Stimulated activated CD8-positive, alpha-beta memory T cell treated with anti-CD3 and anti-CD28 coated beads, Interleukin-4, amount 100 ng/mL, for 24 hours (primary cell): ENCODE data around the gene RNASEH2B.

ENCODE experiments used
- DNase-seq: peaks from one replicate; pipeline ENCODE4 v3.0.0-alpha.2; 2020; ENCODE audit warnings: low read depth

RNASEH2B gene

GRCh38 chr13:50907781-50908180 is 1.8 kb upstream of the RNASEH2B start:
- DNase-seq: no peak

DNA sequence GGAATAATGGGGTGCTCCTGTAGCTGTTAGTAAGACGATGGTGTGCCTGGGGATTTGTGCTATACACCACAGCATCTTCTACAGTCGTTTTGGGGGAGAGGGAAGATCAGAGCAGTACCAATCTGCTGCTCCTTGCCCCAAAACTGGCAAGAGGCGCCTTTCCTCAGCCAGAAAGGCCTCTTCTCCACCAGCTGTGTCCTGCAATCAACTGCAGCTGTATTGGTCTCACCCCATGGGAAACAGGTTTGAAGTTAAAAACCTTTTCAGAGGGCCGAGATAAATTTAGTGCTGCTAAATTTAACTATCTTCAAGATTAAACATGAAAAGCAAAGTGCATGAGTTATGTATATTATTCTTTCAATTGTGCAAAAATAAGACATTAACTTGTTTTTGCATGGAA is 1.2 kb upstream of the RNASEH2B start:
- no peak for DNase-seq

DNA sequence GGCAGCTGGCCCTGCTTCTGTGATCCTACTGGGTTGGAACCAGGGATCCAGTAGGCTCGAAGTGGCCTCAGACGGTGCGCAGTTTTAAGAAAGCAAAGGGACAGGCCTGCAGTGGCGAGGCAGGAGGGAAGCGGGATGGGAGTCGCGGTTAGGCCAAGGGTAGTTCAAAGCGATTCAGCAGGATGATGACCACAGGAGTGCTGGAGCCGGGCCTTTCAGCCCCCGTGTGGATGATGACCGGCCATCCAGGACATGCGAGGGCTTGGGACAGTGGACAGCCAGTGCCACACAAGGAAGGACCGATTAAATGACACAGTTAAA is 854 bp downstream of the RNASEH2B start:
- DNase-seq: no peak

DNA sequence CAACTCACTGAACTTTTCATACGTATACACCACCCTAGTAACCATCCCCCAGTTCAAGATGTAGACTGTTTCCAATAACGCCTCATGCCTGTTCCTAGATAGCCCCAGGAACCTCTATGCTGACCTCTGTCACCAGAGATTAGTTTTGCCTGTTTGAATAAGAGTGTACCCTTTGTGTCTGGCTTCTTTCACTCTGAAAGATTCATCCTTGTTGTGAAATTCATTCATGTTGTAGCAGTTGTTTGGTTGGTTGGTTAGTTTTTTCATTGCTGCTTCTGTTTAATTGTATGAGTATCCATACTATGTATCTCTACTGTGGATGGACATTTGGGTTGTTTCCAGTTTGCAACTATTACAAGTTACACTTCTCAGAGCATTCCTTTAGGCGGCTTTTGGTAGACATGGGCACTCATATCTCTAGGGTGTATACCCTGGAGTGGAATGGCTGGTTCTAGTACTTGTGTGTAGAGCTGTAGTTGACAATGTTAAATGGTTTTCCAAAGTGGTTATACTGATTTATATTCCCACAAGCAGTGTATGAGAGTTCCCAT is 1.6 kb downstream of the RNASEH2B start:
- no peak for DNase-seq

DNA sequence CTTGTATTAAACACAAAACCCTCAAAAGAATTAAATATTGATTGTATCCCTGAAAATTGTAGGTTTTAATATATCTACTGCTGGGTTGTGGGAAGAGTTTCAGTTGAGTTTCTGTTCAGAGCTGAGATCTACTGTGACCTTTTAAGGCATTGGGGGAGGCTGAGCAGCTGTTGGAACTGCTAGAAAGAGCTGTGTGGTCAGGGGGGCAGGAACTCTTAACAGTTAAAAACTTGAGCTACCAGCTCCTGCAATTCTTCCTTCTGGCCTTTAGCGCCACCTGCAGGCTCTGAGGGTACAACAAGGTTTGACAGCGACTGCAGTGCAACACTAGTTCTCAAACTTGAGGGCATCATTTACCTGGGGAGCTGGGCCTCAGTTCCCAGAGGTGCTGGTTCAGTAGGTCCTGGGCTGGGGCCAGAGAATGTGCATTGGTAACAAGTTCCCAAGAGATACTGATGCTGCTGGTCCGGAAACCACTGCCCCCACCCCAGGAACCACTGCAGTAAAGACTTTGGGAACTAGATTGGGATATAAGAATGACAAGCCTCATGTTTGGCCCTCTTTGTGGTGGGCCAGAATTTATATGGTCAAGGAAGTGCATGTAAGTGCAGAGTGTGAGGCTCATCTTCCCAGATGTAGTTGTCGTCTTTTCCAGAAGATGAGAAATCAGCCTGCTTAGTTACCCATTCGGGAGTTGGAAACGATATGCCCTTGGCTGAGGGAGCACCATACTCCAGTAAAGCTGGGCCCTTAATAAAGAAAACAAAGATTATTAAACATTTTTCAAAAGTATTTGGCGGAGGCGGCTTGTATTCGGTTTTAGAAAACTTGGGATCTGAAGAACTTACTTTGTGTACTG is 2.6 kb downstream of the RNASEH2B start:
- peak; percentile 86 for DNase-seq

- no peak for DNase-seq
These were observed 3.3 kb downstream of the RNASEH2B start for GRCh38 chr13:50912851-50913250.

- DNase-seq: no peak
These were observed 4.6 kb downstream of the RNASEH2B start for GRCh38 chr13:50914176-50914700.

- no peak for DNase-seq
These were observed 5.3 kb downstream of the RNASEH2B start for GRCh38 chr13:50914848-50915247.

- no peak for DNase-seq
These were observed 6.0 kb downstream of the RNASEH2B start for GRCh38 chr13:50915565-50915964.

GRCh38 chr13:50916701-50917184 is 7.2 kb downstream of the RNASEH2B start:
- no peak for DNase-seq

- DNase-seq: no peak
These were observed 8.0 kb downstream of the RNASEH2B start for GRCh38 chr13:50917572-50917971.

DNA sequence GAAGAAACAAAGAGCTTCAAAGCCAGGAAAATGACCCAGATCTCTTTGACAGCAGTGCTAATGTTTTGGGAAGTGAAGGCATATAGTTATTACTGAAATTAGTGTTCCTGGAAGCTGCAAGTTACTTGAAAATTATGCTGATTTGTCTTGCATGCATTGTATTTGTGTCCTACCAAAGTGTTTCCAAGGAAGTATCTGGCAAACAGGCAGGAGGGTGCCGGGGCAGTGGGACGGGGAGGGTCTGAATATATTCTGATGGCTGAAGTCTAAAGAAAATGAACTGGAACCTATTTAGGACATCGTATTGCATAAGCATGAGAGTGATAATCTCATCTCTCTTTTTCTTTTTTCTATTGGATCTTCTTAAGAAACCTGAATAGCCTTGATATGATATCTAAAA is 9.0 kb downstream of the RNASEH2B start:
- no peak for DNase-seq

GRCh38 chr13:50919277-50919676 is 9.7 kb downstream of the RNASEH2B start:
- DNase-seq: no peak

GRCh38 chr13:50921706-50922105 is 12.1 kb downstream of the RNASEH2B start:
- DNase-seq: no peak

DNA sequence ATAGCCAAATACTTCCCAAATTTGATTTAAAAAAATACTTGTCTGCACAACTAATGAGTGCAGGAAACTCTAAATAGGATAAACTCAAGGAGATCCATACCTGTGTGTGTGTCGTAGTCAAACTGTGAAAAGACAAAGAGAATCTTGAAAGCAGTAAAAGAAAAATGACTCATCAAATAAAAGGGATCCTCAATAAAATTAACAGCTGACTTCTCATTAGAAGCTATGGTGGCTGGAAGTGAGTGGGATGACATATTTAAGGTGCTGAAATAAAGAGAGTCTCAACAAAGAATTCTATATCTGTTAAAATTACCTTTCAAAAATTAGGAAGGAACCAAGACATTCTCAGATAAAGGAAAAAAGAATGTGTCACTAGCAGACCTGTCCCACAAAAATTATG is 13.7 kb downstream of the RNASEH2B start:
- no peak for DNase-seq

DNA sequence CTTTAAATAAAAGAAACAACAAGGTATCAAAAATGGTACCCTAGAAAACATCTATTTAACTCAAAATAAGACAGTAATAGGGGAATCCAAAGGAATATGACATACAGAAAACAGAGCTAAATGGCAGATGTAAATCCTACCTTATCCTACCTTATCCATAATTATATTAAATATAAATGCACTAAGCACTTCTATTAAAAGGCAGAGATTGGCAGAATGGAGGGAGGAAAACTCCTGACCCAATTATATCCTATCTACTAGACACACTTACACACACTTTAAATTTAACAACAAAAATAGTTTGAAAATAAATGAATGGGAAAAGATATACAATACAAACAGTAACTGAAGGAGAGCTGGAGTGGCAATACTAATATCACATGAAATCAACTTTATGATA is 14.4 kb downstream of the RNASEH2B start:
- DNase-seq: no peak

DNA sequence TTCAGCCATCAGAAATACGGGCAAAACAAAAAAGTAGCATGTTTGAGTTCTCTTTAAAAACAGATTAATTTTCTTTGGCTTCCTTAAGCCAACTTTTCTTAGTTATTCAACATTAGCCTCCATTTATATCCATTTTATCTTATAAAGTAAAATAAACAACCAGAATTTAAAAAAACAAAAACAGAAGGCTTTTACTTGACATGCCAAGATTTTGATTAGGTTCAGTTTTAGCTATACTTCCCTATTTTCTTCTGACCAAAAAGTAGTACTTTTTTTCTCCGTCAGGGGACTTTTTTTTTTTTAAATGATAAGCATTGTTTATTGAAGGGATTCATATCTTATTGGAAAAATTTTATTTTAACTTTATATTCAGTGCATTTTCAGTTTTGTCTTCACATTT is 18.1 kb downstream of the RNASEH2B start:
- DNase-seq: no peak

- no peak for DNase-seq
These were observed 18.5 kb downstream of the RNASEH2B start for GRCh38 chr13:50928102-50928501.

DNA sequence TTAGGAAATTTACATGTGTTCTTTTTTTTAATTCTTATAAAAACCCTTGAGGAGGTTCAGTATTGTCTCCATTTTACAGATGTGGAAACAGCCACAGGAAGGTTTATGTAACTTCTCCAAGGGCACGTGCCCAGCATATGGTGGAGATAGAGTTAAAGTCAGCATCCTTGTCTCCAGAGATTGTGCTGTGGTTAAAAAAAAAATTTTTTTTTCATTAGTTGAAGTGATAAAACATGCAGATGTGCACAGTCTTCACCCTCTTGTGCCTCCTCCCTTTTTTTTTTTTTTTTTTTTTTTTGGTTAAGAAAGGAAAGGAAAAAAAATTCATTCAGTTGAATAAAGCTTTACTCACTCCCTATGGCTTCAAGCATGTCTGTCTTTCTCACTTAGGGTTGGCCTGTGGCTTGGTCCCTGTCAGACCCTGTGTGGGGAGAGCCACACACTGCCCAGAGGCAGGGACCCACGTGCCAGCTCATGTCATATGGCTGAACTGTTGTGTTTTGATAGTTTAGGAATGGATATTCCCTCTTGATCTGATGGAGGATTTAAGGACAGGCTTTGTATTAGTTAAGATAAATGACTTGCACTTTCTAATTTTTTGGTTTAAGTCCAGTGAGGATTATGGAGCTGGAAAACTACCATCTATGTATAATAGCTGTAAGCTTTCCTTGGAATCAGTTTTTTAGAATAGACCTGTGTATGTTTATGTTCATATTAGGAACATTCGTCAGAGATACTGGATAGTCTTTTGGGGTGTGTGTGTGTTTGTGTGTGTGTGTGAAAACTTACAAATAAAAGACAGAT is 19.3 kb downstream of the RNASEH2B start:
- no peak for DNase-seq

GRCh38 chr13:50932091-50932490 is 22.5 kb downstream of the RNASEH2B start:
- DNase-seq: no peak

GRCh38 chr13:50934735-50935435 is 25.3 kb downstream of the RNASEH2B start:
- no peak for DNase-seq

DNA sequence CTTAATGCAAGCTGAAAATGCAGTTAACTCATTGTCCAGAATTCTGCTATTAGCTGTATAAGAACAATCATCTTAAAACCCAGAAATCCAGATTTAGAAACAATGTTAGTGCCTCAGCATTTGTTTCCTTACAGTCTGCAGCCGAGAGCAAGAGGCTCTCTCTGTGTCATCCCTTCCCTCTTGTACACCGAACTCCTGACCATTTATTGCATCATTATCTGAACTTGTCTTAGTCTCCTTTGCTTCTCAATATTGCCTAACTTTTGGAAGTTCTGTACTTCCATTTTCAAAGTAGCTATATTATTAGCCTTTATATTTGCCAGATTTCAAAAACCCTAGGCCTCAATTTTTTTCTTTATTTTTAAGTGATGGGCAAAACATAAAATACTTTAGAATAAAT is 27.1 kb downstream of the RNASEH2B start:
- no peak for DNase-seq
